GM12864 (cell line): ENCODE results near the gene BRD9.
"Not testable (repeated sequence)": the region's sequence is repeated elsewhere in the genome, so short reads cannot be mapped to it uniquely, and the experiment has no call there.

Source experiments
- DNase-seq: peaks from one replicate; pipeline ENCODE4 v3.0.0-alpha.2; 2011; ENCODE audit warnings: low read depth
- H3K4me3 ChIP-seq: 2 replicates; pipeline ENCODE4 v1.5.1; 2011; ENCODE audit warnings: mild to moderate bottlenecking, low read depth, low read length, control low read depth
- CTCF ChIP-seq: IDR thresholded peaks from 2 replicates; pipeline ENCODE4 v1.5.1; 2011; ENCODE audit warnings: low read depth, mild to moderate bottlenecking, moderate library complexity, low read length, control low read depth, inconsistent platforms; ENCODE audit errors: missing control alignments

Gene BRD9

GRCh38 chr5:892394-893136 lies at the start of gene BRD9, which contains the start of gene TRIP13:
BRD9 (minus strand) TSS chr5:892801; CDS start chr5:892657, 144 bp downstream.
TRIP13 (plus strand) TSS chr5:892884; CDS start chr5:892999, 115 bp downstream.
- H3K4me3 ChIP-seq = peak within 1 kb of the TSS; percentile 97
- no peak for TF ChIP-seq CTCF
- DNase-seq = no peak

GRCh38 chr5:940741-941140 lies 48.1 kb upstream of the BRD9 start:
- H3K4me3 ChIP-seq, DNase-seq: not testable (repeated sequence)

- TF ChIP-seq CTCF = no peak
- H3K4me3 ChIP-seq = no peak overlapping the region
- DNase-seq = no peak
These were observed 46.8 kb upstream of the BRD9 start for GRCh38 chr5:939368-939767.

GRCh38 chr5:937151-937924 lies 44.7 kb upstream of the BRD9 start:
- H3K4me3 ChIP-seq = no peak overlapping the region
- no peak for TF ChIP-seq CTCF
- DNase-seq = no peak

GRCh38 chr5:936149-937144 lies 43.8 kb upstream of the BRD9 start:
- DNase-seq = no peak
- no peak overlapping the region for H3K4me3 ChIP-seq
- no peak for TF ChIP-seq CTCF

GRCh38 chr5:935510-936084 lies 43.0 kb upstream of the BRD9 start:
- TF ChIP-seq CTCF = no peak
- no peak overlapping the region for H3K4me3 ChIP-seq
- no peak for DNase-seq

- not testable (repeated sequence) for DNase-seq, H3K4me3 ChIP-seq
These were observed 41.9 kb upstream of the BRD9 start for GRCh38 chr5:934381-934967.

- H3K4me3 ChIP-seq, DNase-seq: not testable (repeated sequence)
These were observed 41.4 kb upstream of the BRD9 start for GRCh38 chr5:933951-934350.
